ENCODE data around the gene AKAP13.
A peak's percentile ranks its signal among the peaks of the same experiment; 100 is the strongest.

AKAP13 gene

GRCh38 chr15:85445361-85445760 lies 65.0 kb downstream of the AKAP13 start:
- Mint-ChIP-seq H3K4me3 (no peak overlapping the region), H3K36me3 (ENCODE audit: low read depth) (peaks cover 14% of the 10 kb centered on the region), H3K27ac (no peak overlapping the region), H3K9me3 (peaks cover 25% of the 10 kb centered on the region), H3K4me1 (ENCODE audit: low read depth) (peaks cover 69% of the 10 kb centered on the region), H3K27me3 (no peaks in the 10 kb centered on the region)
- no peak for DNase-seq

GRCh38 chr15:85451099-85451700 lies 70.8 kb downstream of the AKAP13 start:
- Mint-ChIP-seq H3K27me3 (no peaks in the 10 kb centered on the region), H3K9me3 (peaks cover 37% of the 10 kb centered on the region), H3K36me3 (ENCODE audit: low read depth) (peaks cover 29% of the 10 kb centered on the region), H3K4me1 (ENCODE audit: low read depth) (peaks cover 78% of the 10 kb centered on the region), H3K4me3 (no peak overlapping the region), H3K27ac (no peak overlapping the region)
- no peak for DNase-seq

GRCh38 chr15:85452436-85452835 lies 72.0 kb downstream of the AKAP13 start:
- Mint-ChIP-seq H3K4me3 (no peak overlapping the region), H3K36me3 (ENCODE audit: low read depth) (peaks cover 31% of the 10 kb centered on the region), H3K4me1 (ENCODE audit: low read depth) (peaks cover 82% of the 10 kb centered on the region), H3K27ac (no peak overlapping the region), H3K27me3 (no peaks in the 10 kb centered on the region), H3K9me3 (peaks cover 37% of the 10 kb centered on the region)
- no peak for DNase-seq

- Mint-ChIP-seq H3K36me3 (ENCODE audit: low read depth) (peaks cover 30% of the 10 kb centered on the region), H3K4me3 (no peak overlapping the region), H3K9me3 (peaks cover 29% of the 10 kb centered on the region), H3K27ac (peak overlapping the region; percentile 73), H3K4me1 (ENCODE audit: low read depth) (peaks cover 77% of the 10 kb centered on the region), H3K27me3 (no peaks in the 10 kb centered on the region)
- no peak for DNase-seq
These were observed 72.9 kb downstream of the AKAP13 start for GRCh38 chr15:85453144-85453872.

DNA sequence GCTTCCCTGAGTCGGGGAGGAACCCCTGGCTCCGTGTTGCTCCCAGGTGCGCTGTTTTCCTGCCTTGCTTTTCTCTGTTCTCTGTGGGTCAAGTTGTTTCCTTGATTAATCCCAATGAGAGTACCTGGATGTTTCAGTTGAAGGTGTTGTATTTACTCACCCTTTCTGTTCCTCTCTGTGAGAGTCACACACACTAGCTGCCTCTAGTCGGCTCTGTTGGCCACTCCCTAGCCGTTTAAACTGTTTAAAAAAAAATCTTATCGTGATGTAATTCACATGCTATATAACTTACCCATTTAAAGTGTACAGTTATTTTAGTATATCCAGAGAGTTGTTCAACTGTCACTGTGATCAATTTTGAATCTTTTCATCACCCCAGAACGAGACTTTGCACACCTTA lies 74.0 kb downstream of the AKAP13 start:
- H3K4me1 Mint-ChIP-seq (ENCODE audit: low read depth), result peaks cover 75% of the 10 kb centered on the region
- peaks cover 22% of the 10 kb centered on the region for H3K9me3 Mint-ChIP-seq
- H3K27me3 Mint-ChIP-seq, result no peaks in the 10 kb centered on the region
- peaks cover 29% of the 10 kb centered on the region for H3K36me3 Mint-ChIP-seq (ENCODE audit: low read depth)
- no peak overlapping the region for H3K4me3 Mint-ChIP-seq
- DNase-seq, result no peak
- H3K27ac Mint-ChIP-seq, result no peak overlapping the region

GRCh38 chr15:85455891-85456290 lies 75.5 kb downstream of the AKAP13 start:
- H3K27me3 Mint-ChIP-seq, result no peaks in the 10 kb centered on the region
- peaks cover 15% of the 10 kb centered on the region for H3K36me3 Mint-ChIP-seq (ENCODE audit: low read depth)
- H3K9me3 Mint-ChIP-seq, result peaks cover 7% of the 10 kb centered on the region
- H3K27ac Mint-ChIP-seq, result no peak overlapping the region
- DNase-seq, result no peak
- H3K4me1 Mint-ChIP-seq (ENCODE audit: low read depth), result peaks cover 77% of the 10 kb centered on the region
- no peak overlapping the region for H3K4me3 Mint-ChIP-seq

DNA sequence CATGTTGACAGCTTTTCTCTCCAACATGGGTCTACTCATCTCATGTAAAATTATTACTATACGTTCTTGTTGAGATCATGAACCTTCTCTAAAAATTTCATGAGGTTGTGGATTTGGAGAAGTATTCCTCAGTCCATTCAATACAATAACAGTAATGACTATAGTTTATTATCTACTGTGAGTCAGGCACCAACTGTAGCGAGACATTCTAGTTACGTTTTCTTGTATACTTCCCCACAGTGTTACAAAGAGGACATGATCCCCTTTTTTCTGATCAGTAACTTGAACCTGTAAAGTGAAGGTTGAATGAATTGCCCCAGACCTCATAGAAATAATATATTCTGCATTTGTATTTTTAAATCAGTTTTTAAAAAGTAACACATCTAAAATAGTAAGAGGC lies 76.4 kb downstream of the AKAP13 start:
- Mint-ChIP-seq H3K9me3 (peaks cover 2% of the 10 kb centered on the region), H3K27me3 (no peaks in the 10 kb centered on the region), H3K27ac (no peak overlapping the region), H3K4me1 (ENCODE audit: low read depth) (peaks cover 74% of the 10 kb centered on the region), H3K4me3 (no peak overlapping the region), H3K36me3 (ENCODE audit: low read depth) (peaks cover 8% of the 10 kb centered on the region)
- DNase-seq, result no peak

DNA sequence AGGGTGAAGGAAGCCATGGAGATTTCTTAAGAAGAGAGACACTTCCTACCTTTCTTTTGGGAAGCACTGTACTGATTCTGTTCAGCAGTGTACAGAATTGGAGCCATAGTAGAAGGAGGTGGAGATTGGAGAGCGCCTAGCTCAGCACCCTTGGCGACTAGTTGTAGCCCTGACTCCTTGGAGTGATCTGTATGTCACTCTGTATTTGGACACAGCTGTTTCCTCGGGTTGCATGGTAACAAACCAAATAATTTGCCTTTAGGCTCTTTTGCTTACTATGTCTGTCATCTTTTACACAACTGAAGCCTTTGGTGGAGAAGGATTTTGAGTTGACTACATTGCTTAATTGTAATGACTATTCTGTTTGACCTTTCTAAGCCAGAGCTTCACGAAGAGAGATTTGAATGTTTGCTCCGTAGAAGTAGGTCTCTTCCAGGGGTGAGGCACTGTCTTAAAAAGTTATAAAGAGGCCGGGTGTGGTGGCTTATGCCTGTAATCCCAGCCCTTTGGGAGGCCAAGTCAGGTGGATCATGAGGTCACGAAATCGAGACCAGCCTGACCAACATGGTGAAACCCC lies 77.1 kb downstream of the AKAP13 start:
- Mint-ChIP-seq H3K9me3 (no peaks in the 10 kb centered on the region), H3K27ac (no peak overlapping the region), H3K4me1 (ENCODE audit: low read depth) (peaks cover 74% of the 10 kb centered on the region), H3K4me3 (no peak overlapping the region), H3K27me3 (no peaks in the 10 kb centered on the region), H3K36me3 (ENCODE audit: low read depth) (peaks cover 12% of the 10 kb centered on the region)
- no peak for DNase-seq

DNA sequence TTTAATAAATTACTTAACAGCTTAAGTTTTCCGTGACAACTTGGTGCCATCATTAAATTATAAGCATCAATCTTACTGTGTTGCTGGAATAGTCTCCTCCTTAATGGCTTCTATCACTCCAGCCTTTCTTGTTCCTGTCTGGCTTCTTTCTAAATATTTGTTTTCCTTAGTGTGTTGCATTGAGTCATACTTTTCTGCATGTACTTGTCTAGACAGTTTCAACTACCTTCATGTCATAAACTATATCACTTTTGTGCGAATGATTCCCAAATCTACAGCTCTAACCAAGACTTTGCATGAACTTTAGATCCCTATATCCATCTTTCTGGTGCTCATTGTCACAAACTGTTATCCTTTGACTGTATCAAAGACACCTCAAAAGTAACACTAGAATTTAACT lies 78.4 kb downstream of the AKAP13 start:
- no peak overlapping the region for H3K27ac Mint-ChIP-seq
- peaks cover 14% of the 10 kb centered on the region for H3K36me3 Mint-ChIP-seq (ENCODE audit: low read depth)
- H3K4me3 Mint-ChIP-seq, result no peak overlapping the region
- no peaks in the 10 kb centered on the region for H3K9me3 Mint-ChIP-seq
- peaks cover 70% of the 10 kb centered on the region for H3K4me1 Mint-ChIP-seq (ENCODE audit: low read depth)
- H3K27me3 Mint-ChIP-seq, result no peaks in the 10 kb centered on the region
- DNase-seq, result no peak

- no peaks in the 10 kb centered on the region for H3K9me3 Mint-ChIP-seq
- no peak overlapping the region for H3K4me3 Mint-ChIP-seq
- H3K27ac Mint-ChIP-seq, result no peak overlapping the region
- H3K36me3 Mint-ChIP-seq (ENCODE audit: low read depth), result peaks cover 14% of the 10 kb centered on the region
- peaks cover 55% of the 10 kb centered on the region for H3K4me1 Mint-ChIP-seq (ENCODE audit: low read depth)
- no peak for DNase-seq
- no peaks in the 10 kb centered on the region for H3K27me3 Mint-ChIP-seq
These were observed 81.6 kb downstream of the AKAP13 start for GRCh38 chr15:85462029-85462428.

- H3K27me3 Mint-ChIP-seq, result no peaks in the 10 kb centered on the region
- H3K4me3 Mint-ChIP-seq, result no peak overlapping the region
- H3K27ac Mint-ChIP-seq, result peak overlapping the region; percentile 26
- DNase-seq, result no peak
- H3K36me3 Mint-ChIP-seq (ENCODE audit: low read depth), result peaks cover 9% of the 10 kb centered on the region
- peaks cover 60% of the 10 kb centered on the region for H3K4me1 Mint-ChIP-seq (ENCODE audit: low read depth)
- no peaks in the 10 kb centered on the region for H3K9me3 Mint-ChIP-seq
These were observed 83.0 kb downstream of the AKAP13 start for GRCh38 chr15:85463276-85463892.

DNA sequence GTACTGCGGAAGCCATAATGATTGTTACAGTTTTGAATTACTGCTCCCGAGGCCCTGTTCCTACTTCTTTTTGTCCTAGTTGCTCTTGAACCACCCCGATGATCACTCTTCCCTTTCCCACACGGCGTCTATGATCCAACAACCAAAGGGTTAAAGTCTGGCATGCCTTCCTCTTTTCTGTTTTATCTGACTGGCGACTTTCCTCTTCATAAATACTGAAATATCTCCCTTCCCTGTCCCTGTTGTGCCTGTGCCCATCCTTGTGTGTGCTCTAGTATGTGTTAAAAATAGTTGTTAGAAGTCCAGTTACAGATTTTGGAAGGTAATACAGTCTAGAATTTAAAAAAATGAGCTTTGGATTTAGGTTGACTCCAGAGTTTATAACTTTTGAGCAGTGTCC lies 83.6 kb downstream of the AKAP13 start:
- no peak for DNase-seq
- Mint-ChIP-seq H3K27ac (no peak overlapping the region), H3K9me3 (no peaks in the 10 kb centered on the region), H3K36me3 (ENCODE audit: low read depth) (peaks cover 9% of the 10 kb centered on the region), H3K4me3 (no peak overlapping the region), H3K27me3 (no peaks in the 10 kb centered on the region), H3K4me1 (ENCODE audit: low read depth) (peaks cover 56% of the 10 kb centered on the region)

GRCh38 chr15:85464471-85464870 lies 84.1 kb downstream of the AKAP13 start:
- Mint-ChIP-seq H3K27ac (no peak overlapping the region), H3K27me3 (no peaks in the 10 kb centered on the region)

DNA sequence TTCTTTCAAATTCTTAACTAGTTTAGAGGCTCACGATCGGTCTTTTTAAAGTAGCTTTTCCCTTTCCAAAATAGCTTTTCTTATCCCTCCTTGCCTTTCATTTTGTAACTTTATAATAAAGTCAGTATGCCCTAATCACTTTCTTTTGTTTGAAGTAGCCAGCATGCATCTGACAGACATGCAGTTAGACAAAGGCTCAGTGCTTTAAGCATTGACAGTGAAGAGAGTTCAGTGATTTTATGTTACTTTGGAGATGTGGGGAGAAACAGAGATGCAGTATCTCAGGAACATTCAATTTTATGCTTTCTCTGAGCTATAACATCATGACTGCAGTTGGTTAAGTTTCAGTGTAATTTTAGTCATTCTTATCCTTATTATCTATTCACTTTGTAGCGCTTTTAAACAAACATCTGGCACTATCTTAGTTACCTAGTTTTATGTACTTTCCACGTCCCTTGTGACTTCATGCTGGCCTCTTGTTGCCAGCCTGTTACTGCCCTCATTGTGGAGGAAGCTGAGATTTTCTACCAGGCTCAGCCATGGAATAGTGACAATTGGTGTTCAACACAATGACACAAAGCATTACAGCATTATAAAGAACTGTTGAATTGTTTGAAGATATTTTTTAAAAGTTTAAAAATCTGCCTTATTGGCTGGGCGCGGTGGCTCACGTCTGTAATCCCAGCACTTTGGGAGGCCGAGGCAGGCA lies 90.3 kb downstream of the AKAP13 start:
- no peaks in the 10 kb centered on the region for H3K9me3 Mint-ChIP-seq
- DNase-seq, result no peak
- peaks cover 65% of the 10 kb centered on the region for H3K4me1 Mint-ChIP-seq (ENCODE audit: low read depth)
- no peak overlapping the region for H3K4me3 Mint-ChIP-seq
- no peak overlapping the region for H3K27ac Mint-ChIP-seq
- H3K27me3 Mint-ChIP-seq, result no peaks in the 10 kb centered on the region
- no peaks in the 10 kb centered on the region for H3K36me3 Mint-ChIP-seq (ENCODE audit: low read depth)

More at GRCh38 chr15:85464471-85464870, 84.1 kb downstream of the AKAP13 start:
- Mint-ChIP-seq H3K4me1 (ENCODE audit: low read depth) (peaks cover 57% of the 10 kb centered on the region), H3K4me3 (no peak overlapping the region), H3K36me3 (ENCODE audit: low read depth) (peaks cover 9% of the 10 kb centered on the region), H3K9me3 (no peaks in the 10 kb centered on the region)
- no peak for DNase-seq
